Activated CD4-positive, CD25-positive, alpha-beta regulatory T cell treated with anti-CD3 and anti-CD28 coated beads, Interleukin-2, amount 50 U/mL, for 16 hours (primary cell): ENCODE results near the gene RALGPS1.

ENCODE experiments used
- DNase-seq: peaks from one replicate; pipeline ENCODE4 v3.0.0-alpha.2; 2020; ENCODE audit warnings: low read depth, low spot score

RALGPS1 gene

DNA sequence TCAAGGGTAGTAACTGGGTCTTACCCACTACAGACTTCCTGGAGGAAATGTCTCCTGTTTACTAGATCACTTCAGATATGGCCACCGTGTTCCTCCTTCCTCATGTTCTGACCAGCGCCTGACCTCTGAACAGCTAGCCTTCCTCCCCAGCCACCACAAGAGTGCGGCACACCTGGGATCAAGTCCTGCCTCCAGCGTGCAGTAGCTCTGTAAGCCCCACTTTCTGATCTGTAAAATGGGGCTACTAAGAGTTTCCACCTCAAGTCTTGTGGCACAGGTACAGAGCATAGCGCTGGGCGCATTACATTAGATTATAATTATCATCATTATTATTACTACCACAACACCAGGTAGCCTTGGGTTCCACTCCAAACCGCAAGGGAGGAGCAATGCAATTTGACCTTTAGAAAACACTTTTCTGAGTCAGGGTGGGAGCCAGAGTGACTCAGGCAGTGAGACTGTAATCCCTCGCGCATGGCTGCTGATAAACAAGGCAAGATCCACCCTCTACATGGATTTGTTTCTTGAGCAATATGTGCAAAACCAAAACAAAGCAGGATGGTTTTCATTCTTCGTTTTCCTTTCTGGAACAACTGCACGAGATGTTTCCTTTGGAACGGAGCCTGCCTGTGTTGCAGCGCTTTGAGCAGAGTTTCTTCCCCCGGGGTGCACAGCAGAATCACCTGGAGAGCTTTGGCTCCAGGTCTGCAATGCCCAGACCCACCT lies 272.8 kb downstream of the RALGPS1 start:
- no peak for DNase-seq

DNA sequence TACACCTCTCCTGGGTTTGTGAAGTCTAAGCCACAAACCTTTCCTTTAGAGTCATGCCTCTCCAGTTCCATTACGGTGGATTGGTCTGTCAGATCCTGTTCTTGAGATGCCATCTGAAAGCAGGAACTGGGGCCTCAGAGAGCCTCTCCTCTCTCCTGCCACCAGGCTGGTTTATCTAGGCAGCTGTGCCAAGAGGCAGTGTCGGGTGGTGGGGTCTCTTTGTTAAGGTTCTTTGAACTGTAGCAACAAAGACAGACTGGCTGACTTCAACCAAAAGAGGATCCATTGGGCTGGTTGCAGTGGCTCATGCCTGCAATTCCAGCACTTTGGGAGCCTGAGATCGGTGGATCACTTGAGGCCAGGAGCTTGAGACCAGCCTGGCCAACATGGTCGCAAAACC lies 273.8 kb downstream of the RALGPS1 start:
- DNase-seq = no peak

DNA sequence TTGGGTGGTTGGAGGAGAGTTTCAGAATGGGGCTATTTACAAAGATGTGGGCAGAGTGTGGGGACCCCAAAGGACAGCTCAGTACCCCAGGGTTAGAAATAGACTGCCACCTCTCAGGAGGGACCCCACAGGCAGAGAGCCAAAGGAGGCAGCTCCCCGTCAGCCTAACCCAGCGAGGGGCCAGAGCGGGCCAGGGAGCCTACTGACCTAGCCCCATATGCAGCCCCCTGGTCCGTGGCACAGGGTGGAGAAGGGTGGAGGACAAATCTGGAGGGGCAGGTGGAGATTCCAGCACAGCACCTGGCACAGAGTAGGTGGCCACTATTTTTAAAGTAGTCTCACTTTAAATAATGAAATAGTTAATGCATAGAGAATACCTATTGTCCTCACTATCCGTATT lies 275.0 kb downstream of the RALGPS1 start:
- DNase-seq = no peak

DNA sequence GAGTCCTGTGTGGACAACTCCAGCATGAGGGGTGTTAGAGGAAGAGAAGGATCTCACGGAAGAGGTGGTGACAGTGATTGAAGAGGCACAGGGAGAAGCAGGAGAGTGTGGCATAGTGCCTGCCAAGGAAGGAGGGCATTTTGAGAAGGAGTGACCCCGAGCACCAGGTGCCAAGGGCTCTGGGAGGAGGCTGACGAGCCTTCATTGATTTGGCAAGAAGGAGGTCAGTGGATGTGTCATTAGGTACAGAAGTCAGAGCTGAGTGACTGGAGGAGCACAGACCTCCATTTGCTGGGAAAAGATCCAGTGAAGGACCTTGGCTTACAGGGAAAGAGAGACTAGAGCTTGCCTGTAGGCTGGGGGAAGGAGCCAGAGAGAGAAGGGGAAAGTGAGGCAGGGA lies 278.2 kb downstream of the RALGPS1 start:
- no peak for DNase-seq

DNA sequence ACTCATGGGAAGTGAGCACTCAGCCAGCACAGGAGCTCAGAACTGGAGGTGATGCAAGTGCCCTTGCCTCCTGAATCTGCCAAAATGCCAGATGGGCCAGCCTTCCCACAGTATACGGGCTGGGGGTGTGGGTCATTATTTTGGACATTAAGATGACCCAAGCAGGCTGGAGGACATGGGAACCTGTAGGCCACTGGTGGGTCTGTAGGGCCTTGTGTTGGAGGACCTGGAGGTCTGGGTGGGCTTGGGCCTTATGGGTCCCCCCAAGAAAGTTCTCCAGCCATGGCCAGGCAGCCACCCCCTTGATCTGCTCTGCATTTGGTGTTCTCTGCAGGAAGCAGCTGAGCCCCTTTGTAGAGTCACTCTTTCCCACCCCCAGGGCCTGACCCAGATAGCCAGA lies 278.9 kb downstream of the RALGPS1 start:
- no peak for DNase-seq

DNA sequence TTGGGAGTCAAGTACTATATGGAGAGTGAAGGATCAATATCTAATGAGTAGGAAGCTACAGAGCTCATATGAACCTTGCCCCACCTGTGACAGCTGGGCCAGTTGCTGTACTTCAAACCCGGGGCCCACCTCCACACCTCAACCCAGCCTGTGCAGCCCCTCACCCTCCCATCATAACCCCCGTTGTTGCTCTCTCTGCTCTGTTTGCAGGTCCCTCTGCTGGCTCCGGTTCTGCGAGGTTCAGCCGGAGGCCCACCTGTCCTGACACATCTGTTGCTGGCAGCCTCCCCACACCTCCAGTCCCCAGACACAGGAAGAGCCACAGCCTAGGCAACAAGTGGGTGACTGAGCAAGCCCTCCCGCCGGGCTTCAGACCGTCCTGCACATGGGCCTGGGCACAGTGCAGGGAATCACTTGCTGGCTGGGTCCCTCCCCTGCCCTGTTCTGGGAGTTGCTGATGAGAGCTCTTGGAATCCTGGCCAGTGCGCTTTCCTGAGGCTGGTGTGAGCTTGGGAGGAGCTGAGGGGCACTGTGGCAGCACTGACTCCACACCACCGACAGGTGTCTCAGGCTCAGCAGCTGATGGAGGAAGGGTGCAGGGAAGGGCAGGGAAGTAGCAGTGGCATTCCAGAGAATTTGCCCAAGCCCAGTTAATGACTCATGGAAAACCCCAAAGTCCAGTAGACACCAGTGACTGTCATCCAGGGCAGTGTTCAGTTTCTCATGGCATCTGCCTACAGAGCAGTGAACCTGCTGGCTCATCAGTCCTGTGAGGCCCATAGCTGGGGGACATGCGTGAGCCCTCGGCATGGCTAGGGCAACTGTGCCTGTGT lies 280.5 kb downstream of the RALGPS1 start:
- no peak for DNase-seq

DNA sequence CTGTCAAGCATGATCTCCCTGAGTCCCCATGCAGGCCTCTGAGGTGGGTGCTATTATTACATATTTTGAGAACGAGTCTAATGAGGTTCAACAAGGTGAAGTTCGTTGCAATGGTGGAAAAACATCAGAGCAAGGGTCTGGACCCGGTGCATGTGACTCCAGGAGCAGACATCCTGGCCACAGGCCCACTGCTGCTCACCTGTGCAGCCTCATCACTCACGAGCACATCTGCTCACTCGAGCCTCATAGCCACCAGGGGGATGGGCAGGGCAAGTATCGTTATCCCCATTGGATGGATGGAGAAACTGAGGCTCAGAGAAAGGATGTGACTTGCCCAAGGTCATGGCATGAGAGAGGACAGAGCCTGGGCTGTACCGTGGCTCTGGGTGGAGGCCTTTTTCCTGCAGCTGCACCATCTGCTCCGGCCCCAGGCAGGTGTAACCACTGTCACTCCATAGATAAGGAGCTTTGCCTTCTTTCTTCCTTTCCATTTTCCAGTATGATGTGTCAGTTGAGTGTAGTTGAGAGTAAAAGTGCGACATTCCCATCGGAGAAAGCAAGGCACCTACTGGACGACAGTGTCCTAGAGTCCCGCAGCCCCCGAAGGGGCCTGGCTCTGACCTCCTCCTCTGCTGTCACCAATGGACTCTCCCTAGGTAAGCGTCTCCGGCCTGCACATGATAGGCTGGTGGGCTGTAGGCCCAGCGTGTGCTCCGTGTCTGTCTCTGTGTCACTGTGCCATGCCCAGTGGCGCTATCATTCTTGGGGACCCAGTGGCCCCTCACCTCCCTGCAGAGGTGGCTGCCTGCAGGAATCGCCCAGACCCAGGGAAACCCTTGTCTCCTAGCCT lies 281.6 kb downstream of the RALGPS1 start:
- DNase-seq = no peak

DNA sequence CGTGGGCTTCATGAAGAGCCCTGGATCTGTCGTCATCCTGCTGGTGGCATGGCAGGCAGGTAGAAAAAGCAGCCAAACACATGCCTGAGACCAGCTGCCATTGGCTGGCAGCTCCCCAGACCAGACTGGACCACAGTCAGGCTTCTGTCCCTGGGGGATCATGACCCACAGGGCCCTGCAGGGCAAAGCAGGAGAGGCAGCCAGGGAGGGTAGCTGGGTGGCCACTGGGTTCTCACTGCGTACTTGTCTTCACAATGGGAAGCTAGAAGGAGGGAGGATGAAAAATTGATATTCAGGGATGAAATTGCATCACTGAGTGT lies 282.2 kb downstream of the RALGPS1 start:
- no peak for DNase-seq

DNA sequence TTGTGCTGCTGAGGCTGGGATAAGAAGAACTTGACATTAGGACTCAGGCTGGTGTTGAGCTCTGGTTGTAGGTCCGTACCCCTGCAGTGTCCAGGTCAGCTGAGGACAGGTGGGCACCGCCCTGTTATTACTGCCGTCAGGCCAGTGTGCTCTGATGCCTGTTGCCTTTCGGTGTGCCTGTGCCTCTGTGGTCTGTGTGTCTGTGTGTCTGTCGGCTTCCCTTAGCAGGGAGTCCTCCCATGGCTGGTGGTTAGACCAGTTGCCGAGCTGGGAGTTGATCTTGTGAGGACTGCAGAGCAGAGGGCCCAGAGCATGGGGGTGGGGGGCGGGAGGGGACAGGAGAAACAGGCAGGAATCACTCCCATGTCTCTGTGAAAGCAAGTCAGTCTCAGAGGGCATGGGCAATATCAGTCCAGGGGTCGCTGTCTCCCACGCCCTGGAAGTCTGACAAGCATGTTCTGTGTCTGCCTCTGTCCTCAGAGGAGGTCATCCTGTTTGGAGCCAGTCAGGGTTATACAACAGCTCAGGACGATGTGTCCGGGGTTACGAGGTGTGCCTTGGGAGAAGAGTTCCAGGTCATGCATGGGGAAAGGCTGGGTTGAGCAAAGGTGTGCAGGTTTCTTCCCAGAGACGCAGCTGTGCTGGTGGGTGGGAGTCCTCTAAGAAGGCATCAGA lies 282.7 kb downstream of the RALGPS1 start:
- DNase-seq = no peak

DNA sequence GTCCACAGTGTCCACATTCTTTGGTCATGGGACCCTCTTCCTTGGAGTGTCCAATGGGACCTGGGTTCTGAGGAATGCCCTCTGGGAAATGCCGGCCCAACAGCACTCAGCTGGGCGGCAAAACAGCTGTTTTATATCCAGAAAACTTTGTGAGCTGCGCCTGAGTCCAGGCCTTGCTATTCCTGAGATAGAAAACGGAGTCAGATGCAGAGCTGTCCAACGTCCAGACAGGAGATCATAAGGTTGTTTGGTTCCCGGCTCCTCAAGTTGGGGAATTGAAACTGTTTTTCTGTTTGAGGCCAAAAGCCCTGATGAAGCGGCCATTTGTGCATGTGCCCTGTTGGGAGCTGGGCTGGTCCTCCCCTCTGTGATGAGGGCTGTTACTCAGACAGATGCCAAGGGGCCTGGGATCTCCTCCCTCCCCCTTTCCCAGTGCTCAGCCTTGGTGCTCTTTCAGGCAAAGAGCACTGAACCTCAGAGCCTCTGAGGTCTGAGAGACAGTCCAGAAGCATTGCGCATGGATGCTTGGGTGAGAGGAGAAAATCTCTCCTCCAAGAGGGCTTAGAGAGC lies 283.4 kb downstream of the RALGPS1 start:
- no peak for DNase-seq

DNA sequence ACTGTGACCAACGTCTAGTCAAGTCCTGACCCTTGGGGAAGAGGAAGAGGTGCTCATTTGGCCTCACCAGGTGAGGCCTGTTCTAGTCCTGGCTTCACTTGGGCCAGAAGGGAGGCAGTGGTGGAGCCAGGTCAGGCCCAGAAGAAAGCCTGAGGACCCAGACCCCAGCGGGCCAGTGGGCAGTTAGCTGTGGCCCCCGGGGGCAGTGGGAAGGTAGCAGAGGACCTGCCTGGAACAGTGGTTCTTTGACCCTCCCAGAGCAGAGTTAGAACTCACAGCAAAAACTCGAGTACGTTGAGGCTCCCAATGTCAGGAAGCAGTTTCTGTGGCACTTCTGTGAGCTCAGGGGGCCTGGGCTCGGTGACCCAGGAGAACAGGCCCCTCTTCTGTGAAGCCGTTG lies 284.0 kb downstream of the RALGPS1 start:
- no peak for DNase-seq

DNA sequence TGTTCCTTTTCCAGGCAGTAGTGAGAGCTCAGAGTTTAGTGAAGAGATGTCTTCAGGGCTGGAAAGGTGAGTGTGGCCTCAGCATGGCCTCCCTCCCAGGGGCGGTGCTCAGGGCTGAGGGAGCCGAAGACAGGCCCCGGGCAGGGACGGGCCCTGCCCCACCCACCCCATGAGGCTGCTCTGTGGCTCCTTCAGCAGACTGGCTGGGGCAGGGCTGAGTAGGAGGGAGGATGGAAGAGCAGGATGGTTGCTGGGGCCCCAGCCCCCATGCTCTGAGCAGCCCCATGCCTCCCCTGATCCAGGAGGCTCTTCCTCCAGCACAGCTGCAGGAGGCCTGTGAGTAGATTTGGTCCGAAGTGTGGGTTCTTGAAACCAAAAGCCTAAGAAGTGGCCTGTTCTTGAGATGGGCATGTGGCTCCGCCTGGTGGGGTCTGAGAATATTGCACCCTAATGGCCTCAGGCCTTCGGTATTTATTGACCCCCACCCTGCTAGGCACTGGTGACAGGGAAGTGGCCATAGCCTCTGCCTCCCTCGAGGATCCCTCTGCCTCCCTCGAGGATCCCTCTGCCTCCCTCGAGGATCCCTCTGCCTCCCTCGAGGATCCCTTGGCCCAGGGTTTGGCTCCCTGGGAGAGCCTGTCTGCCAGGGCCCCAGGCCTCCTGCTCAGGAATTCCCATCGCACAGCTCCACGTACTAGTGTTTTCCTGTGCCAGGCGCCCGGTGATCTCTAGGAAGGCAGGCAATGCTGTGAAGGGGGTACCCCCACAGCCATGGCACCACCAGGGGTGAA lies 284.6 kb downstream of the RALGPS1 start:
- DNase-seq = peak; percentile 48

DNA sequence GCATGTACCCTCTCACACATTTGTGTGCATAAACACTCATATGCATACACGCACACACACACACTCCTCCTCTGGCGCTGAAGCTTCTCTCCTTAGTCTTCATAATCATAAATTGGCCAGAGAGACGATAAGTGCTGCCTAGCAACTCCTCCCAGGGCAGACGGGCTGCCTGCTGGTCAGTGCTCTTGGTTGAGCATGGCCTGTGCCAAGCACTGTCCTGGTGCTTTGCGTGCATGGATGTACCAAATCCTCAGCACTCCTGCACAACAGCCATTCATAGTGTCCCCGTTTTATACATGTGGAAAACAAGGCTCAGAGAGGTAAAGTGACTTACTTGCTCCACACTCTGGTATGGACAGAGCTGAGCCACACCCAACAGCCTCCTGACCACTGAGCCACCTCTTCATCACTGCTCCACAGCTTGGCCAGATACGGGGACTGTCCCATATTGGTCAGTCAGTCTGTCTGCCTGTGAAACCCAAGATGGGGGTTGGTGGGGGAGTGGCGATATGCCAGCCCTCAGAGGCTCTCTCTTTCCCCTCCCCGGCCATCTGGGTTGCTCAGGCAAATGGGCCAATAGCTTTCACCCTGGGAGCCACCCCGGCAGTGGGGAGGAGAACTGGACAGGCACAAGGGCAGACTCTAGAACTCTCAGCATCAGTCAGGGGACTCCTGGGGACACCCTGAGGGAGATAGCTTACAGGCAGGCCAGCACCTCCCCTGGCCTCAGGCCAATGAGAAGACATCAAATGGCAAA lies 285.7 kb downstream of the RALGPS1 start:
- DNase-seq = no peak

DNA sequence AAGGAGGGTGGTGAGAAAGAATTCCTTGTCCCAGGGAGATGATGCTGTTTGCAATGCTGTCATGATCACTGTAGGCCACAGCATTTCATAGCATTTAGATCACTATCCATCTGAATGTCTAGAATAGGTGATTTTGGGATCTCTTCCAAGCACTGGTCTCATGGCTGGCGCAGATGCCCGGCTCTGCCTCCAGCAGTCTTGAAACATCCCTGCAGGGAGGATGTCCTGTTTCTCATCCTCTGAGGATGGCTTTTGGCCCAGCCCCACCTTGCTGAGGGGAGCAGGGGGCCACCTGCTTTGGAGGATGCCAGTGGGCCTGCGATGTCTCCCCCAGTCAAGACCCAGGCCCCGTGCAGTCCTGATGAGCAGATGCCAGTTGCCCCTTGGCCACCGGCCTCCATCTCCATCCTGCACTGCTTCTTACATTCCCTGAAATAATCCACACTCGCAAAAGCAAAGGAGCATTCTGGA lies 286.5 kb downstream of the RALGPS1 start:
- DNase-seq = no peak

DNA sequence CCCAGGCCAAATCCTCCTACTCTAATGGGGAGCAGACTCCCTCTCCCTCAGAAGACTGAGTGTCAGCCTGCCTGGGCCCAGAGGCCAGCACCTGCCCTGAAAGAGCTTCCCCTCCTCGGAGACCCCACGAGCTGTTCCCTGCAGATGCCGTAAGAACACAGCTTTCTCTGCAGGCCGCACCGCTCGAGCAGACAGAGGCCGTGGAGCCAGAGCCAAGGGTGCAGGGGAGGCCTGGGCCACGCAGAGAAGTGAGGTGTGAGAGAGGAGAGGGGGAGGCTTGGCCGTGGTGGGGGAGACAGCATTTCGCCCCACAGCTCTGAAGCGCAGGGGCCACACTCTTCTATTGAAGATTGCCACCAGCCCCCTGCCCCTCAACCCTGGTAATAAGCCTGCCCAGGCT lies 287.1 kb downstream of the RALGPS1 start:
- no peak for DNase-seq

DNA sequence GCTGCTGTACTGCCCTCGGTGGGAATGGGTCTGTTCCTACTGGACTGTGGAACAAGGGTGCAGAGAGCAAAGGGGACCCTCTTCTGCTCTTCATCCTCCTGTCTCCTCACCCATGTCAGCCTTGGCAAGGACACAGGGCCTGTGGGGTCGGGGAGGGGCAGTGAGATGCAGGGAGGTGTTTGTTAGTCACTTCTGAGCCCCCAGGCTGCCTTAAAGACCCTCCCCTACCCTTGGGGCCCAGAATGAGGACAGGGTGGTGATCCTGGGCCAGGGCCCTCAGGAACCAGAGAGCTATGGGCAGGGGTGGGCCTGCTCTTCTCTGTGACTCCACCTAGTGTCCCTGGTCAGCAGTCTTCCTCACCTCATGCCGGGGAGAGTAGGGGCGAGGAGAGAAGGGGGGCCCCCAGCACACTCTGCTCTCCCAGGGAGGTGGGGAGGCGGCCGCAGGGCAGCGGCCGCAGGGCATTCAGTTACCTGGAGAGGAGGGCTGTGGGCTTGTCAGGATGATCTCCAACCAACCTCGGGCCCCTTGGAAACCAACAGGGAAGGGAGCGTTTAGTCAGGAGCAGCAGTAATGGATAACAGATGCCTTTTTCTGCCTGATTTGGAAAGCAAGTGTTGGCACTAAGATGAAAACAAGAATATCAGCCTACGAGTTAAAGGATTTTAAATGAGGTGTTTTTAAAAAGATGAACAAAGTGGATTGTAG lies 288.0 kb downstream of the RALGPS1 start:
- no peak for DNase-seq

DNA sequence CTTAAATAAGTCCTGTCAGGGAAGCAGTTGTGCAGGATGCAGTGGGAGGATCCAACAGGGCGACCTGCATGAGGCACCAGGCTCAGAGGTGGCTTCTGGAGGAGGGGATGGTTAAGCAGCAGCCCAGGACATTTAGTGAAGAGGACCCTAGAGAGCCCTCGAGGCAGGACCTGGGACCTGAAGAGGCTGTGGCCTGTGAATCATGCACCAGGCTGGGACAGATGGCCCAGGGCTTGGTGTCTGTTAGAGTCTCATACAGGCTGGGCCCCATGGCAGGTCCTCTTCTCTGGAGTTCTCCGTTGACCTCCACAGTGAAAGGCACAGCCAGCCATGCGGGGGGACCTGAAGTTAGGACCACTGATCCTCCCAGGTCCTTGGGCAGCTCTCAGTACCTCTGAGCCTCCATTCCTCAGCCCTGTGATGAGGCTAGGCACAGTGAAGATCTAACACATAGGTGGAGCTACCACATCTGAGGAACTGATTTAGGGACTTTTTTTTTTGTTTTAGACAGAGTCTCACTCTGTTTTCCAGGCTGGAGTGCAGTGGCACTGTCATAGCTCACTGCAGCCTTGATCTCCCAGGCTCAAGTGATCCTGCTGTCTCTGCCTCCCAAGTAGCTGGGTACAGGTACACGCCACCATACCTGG lies 289.2 kb downstream of the RALGPS1 start:
- DNase-seq = no peak

DNA sequence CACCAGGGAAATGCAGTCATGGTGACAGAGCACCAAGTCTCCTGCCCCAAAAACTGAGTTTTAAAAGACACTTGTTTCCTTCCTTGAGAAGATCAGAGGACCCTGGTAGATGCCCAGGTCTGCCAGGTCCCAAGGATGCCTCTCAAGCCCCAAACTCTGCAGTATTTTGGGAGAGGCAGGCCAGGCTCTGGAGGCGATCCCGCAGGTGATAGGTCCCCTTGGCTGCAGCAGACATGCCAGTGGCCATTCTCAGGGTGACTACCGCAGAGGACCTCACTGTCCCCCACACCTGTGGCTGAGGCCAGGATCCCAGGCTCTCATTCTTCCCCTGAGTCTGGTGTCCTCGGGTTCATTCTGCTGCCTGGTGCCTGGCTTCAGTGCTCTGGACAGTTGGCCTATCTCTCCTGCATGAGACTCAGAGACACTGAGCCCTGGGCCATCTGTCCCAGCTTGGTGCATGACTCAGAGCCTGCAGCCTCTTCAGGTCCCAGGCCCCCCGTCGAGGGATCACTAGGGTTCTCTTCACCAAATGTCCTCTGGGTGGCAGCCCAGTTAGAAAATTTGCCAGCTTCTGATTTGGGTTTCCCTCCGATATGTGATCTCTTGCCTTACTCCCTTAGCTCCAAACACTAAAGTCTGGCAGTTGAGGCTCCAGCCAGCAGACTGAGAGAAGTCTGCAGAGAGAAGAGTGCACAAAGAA lies 290.3 kb downstream of the RALGPS1 start:
- DNase-seq = no peak
